ENCODE results near the gene HOXC6.

HOXC6 gene

GRCh38 chr12:54002915-54003389 is 25.3 kb upstream of the HOXC6 start:
- no peak for DNase-seq (ENCODE audit: low spot score)

DNA sequence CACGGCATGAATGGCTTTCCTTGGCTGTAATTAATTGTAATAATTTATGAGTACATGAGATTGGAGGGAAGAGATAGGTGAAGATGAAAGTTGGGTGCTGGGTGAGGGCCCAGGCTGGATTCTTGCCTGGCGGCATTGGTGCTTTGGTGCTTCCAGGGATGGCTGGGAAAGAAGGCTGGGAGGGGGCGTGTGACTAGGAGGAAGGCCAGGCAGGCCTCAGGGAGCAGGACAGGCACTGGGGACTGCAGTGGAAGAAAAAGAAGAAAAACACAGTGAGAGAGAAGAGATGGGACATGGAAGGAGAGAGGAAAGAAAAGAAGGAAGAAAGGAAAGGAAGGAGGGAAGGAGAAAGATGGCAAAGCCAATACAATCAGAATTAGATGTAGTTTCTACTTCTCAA is 24.6 kb upstream of the HOXC6 start:
- DNase-seq (ENCODE audit: low spot score), result no peak

GRCh38 chr12:54004063-54004840 is 24.0 kb upstream of the HOXC6 start:
- DNase-seq (ENCODE audit: low spot score), result no peak

DNA sequence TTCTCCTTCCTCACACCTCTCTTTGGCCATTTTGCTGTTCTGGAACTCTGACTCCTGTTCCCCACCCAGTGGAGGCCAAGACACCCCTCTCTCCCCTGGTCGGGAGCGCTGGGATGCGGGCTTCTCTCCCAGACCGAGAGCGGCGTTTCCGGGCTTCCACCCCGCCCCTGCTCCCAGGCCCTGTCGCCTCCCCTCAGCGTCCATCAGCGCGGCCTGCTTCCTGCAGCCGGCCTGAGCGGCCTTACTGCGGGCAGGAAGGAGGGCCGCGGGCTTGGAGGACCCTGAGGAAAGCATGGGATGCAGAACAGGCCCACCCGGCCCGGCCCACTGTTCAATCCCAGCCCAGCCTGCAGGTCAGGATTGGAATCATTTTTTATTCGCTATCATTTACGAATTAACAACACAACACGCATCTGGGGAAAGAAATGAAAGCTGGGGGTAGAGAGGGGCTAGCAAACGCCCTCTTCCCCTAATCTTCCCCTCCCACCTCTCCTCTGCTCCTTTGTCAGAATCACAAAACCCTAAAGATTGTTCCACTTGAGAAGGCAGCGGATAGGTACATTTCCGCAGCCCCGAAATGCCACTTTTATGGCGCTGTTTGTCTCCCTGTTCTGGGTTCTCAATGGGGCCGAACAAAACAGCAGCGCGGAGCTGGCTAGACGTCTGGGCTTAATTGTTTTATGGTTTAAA is 23.3 kb upstream of the HOXC6 start:
- no peak for DNase-seq (ENCODE audit: low spot score)

- no peak for DNase-seq (ENCODE audit: low spot score)
Measured at GRCh38 chr12:54005531-54005852, 22.7 kb upstream of the HOXC6 start.

GRCh38 chr12:54005853-54006558 is 22.2 kb upstream of the HOXC6 start:
- DNase-seq (ENCODE audit: low spot score), result peak; percentile 76

DNA sequence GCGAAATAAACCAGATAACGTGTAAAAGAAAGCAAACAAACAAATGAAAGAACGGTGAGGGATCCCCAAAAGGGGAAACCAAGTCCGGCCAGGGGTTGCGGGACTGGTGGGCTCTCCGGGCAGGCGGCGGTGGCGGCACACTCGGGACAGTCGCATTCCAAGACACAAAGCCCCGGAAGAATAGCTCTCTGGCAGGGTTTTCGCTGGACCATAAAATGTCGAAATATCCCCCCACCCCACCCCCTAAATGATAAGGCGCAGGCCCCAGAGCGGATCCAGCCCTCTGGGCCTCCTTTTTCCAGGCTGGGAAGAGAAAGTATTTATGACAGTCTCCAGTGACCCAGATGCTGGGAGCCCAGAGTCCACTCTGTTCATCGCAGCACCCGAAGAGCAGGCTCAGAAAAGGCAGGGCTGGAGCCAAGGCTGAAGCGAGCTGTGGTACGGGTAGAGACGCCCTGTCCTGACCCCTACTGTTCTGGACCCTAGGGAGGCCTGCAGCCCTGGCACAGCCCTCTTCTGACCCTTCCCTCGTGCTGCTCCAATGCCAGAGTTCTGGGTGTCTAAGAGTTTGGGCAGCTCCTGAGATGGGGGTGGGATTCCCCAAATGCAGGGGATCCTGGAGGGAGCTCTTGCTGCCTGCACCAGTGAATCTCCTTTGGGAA is 21.6 kb upstream of the HOXC6 start:
- DNase-seq (ENCODE audit: low spot score), result no peak

GRCh38 chr12:54007538-54008259 is 20.5 kb upstream of the HOXC6 start:
- no peak for DNase-seq (ENCODE audit: low spot score)

GRCh38 chr12:54008260-54008552 is 20.0 kb upstream of the HOXC6 start:
- no peak for DNase-seq (ENCODE audit: low spot score)

- no peak for DNase-seq (ENCODE audit: low spot score)
Measured at GRCh38 chr12:54009171-54010052, 18.8 kb upstream of the HOXC6 start.

DNA sequence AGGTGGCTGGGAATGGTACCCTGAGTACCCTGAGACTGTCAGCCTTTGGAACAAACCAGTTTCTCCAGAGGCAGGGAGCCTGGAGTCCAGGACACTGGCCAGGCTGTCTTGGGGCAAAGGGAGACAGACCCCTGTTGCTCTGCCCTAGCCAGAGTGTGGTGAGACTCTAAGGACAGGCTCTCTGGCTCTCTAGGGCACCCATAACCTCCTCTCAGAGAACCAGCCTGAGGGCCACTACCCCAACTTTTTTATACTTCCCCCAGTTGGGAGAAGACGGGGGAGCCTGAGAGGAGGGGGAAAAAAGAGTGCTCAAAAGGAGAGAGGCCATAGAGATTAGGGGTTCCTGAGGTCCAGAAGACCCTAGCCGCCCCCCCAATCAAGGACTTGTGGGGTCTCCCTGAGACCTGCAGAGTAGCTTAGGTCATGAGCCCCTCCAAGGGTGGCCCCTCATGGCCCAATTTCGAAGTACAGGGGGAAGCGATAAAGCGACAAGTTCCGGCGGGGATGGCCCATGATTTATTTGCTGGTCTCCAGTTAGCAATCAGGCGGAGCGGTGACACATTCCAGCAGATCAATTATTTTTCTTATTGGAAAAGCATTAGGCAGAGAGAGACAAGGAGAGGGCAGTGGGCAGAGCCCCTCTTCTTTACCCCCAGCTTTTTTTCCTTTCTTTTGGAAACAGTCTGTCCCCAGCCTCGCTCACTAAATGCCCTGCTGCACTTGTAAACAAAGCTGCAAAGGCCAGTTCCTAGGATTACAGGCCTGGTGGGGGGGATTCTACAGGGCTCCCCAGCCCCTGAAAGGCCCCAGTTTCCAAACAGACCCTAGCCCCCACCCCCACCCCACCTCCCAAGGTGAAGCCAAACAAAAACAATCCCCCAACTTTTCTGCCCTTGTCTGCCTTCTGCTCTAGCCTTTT is 17.9 kb upstream of the HOXC6 start:
- no peak for DNase-seq (ENCODE audit: low spot score)

DNA sequence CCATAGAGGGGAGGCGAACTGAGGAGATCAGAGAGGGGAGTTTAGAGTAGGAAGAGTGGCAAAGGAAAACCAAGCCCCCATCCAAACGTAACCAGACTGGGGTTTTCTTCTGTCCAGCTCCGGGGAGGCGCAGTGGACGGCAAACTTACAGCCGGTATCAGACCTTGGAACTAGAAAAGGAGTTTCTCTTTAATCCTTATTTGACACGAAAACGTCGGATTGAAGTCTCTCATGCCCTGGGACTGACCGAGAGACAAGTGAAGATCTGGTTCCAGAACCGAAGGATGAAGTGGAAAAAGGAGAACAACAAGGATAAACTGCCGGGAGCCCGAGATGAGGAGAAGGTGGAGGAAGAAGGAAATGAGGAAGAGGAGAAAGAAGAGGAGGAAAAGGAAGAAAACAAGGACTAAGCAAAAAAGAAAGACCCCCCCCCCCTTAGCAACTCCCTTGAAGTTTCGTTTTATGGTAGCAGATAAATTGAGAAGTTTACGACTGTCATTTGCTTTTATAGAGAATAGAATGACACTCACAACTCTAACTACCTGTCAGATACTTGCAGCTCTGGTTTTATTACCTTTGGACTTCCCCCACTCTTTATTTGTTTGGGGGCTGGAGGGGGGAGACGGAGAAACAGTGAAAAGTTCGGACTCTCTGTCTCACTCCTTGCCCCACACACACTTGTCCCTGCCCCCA is 17.1 kb upstream of the HOXC6 start:
- DNase-seq (ENCODE audit: low spot score), result no peak

DNA sequence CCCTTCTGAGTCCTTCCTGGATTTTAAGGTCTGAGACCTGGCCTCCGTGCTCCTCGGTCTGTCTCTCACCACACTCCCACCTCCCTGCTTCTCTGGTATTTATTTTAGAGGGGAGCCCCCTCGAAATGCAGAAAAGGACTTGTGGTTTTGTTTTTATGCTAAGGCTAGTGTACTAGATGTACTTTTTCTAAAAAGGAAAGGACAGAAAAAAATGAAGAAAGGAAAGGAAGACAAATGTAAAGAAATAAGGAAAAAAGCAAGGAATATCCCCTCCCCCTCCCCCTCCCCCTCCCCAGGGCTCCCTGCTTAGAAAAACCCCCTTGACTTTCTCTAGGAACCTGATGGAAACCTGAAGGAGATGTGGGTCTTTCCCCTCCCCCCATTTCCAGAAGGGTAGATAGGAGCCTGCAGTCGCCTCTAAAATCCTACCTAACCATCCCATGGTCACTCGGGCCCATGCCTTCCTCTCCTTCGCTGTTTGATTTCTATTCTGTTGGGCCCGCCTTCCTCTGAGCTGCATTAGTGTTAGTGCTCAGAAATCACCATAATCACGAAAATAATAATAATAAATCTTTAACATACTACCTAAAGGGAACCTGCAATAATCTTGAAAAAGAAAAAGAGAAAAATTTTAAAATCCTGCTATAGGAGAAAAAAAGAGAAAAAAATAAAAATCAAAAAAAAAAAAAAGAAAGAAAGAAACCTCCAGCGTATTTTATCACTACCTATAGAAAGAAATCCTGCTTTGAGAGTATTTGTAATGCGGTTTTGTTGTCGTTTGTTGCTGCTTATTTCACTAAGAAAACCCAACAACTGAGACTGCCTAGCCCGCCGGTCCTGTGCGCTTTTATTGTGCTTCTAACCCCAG is 16.3 kb upstream of the HOXC6 start:
- DNase-seq (ENCODE audit: low spot score), result no peak

DNA sequence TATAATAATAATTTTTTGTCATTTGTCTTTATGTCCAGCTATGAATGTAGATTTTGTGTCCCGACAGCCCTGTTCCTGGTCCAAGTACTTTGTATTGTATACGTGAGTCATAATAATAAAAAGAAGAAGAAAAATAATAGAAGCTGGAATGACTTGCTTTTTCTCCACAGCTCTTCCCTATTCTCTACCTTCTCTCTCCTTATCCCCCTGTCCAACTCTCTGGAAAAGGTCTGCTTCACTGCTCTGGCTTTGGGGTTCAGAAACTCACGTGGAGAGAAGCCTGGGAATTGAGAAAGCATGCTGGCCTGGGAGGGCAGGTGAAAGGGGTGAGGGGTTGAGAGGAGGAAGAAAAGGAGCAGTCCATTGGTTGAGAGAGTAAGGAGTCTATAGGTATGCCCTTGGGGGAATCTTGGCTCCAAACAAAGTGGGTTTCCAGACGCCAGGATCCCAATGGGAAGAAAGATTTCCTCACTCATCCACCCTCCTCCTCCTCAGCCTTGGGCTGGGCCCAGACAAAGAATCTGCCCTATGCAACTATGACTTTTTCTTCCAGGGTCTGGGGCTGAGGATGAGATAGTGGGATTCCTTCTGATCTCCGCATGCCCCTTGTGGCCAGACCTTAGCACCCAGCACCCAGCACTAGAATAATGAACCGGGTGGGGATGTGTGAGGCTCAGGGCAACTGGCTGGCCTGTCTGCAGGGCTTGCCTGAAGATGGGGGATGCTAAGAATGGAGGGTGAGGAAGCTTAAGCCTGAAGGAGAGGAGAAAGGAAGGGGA is 15.4 kb upstream of the HOXC6 start:
- no peak for DNase-seq (ENCODE audit: low spot score)

- DNase-seq (ENCODE audit: low spot score), result no peak
Measured at GRCh38 chr12:54014377-54015017, 13.7 kb upstream of the HOXC6 start.

GRCh38 chr12:54015018-54015931 is 13.0 kb upstream of the HOXC6 start:
- no peak for DNase-seq (ENCODE audit: low spot score)

All from CD4-positive, alpha-beta T cell treated with Interleukin-6 at 100 ng/mL for 8 hours (primary cell).